Panc1 (cell line): ENCODE results near the gene ADARB2. TPM values are rescaled to one million over a fixed set of nuclear protein-coding genes. Genes with fewer than 3 reads are reported as not detected.

Experiments
- ATAC-seq: fragments of 200-7000 bp; cut with Tn5 transposase; 2 replicates; pipeline ENCODE4 v1.9.1; 2020; ENCODE audit warnings: mild to moderate bottlenecking, moderate library complexity
- BruUV-seq: library from RNA; stranded (reverse); fragments of 400-500 nt; replicated peaks from 2 replicates; lab custom pipeline; 2021; lab: Mats Ljungman, UMichigan
- CTCF ChIA-PET: fragments of 300-600 bp; sonication (Branson Sonifier 250); formaldehyde crosslinking; loops from one replicate; lab custom pipeline; 2022; ENCODE audit warnings: antibody characterized with exemption; lab: Charles Lee
- POLR2A ChIA-PET: fragments of 300-600 bp; sonication (Branson Sonifier 250); formaldehyde crosslinking; loops from one replicate; lab custom pipeline; 2022; ENCODE audit warnings: antibody characterized with exemption; lab: Charles Lee
- DNase-seq: peaks from one replicate; pipeline ENCODE4 v3.0.0-alpha.2; 2010; ENCODE audit warnings: low read depth, low spot score
- H3K27ac ChIP-seq: 2 replicates; pipeline ENCODE4 v1.5.1; 2011; ENCODE audit warnings: mild to moderate bottlenecking, low read length, inconsistent platforms
- H3K27me3 ChIP-seq: fragments of 200-500 bp; sonication (Bioruptor generic); 2 replicates; pipeline ENCODE4 v1.6.0; 2014; ENCODE audit warnings: low read length, inconsistent platforms; ENCODE audit not compliant: control insufficient read depth, insufficient read depth
- H3K36me3 ChIP-seq: fragments of 200-500 bp; sonication (Bioruptor generic); 2 replicates; pipeline ENCODE4 v1.5.1; 2014; ENCODE audit warnings: inconsistent platforms, mild to moderate bottlenecking, low read length, moderate library complexity; ENCODE audit not compliant: control insufficient read depth, insufficient read depth
- H3K4me1 ChIP-seq: 2 replicates; pipeline ENCODE4 v1.5.1; 2011; ENCODE audit warnings: inconsistent platforms, mild to moderate bottlenecking, low read length, moderate library complexity; ENCODE audit not compliant: control insufficient read depth, insufficient read depth
- H3K4me3 ChIP-seq, 2 experiments: 2 replicates each; pipeline ENCODE4 v1.5.1; 2011 to 2012; ENCODE audit warnings: low read depth in 2 of 2, low read length in 2 of 2, mild to moderate bottlenecking in 2 of 2, inconsistent platforms in 1 of 2, moderate library complexity in 1 of 2
- H3K9me3 ChIP-seq: fragments of 200-500 bp; sonication (Bioruptor generic); 2 replicates; pipeline ENCODE4 v1.5.1; 2014; ENCODE audit warnings: low read depth, mild to moderate bottlenecking, inconsistent platforms, low read length, moderate library complexity; ENCODE audit not compliant: control insufficient read depth, insufficient read depth
- POLR2AphosphoS5 ChIP-seq: IDR thresholded peaks from 2 replicates; pipeline ENCODE4 v1.6.1; 2012; ENCODE audit warnings: mild to moderate bottlenecking, low read depth, low read length, moderate library complexity
- SIN3A ChIP-seq: IDR thresholded peaks from 2 replicates; pipeline ENCODE4 v1.6.1; 2012; ENCODE audit warnings: low read depth, mild to moderate bottlenecking, low read length, moderate library complexity, borderline replicate concordance; ENCODE audit not compliant: insufficient read depth
- TCF7L2 ChIP-seq: IDR thresholded peaks from 2 replicates; pipeline ENCODE4 v1.6.1; 2011; ENCODE audit warnings: mild to moderate bottlenecking, low read depth, low read length, inconsistent platforms
- in situ Hi-C: cut with HindIII; loops from 2 replicates; pipeline ENCODE4 v1.10.0; 2016; ENCODE audit warnings: low sequenced_read_pairs, low pct_unique_long_range_greater_than_20kb
- intact Hi-C: fragments of 100-400 bp; cut with micrococcal nuclease; formaldehyde crosslinking; loops from one replicate; pipeline ENCODE4 v1.10.0; 2022; ENCODE audit not compliant: unreplicated experiment
- total RNA-seq: library from RNA; stranded (reverse); gene quantifications from one replicate; pipeline ENCODE4 v1.2.1, GENCODE V29; 2021; ENCODE audit not compliant: unreplicated experiment
- TF ChIP-seq, protein P1 (sequence below), 2 experiments: IDR thresholded peaks; 2 replicates each; pipeline ENCODE4 v1.6.1; 2011 to 2012; ENCODE audit warnings: low read depth in 2 of 2, control low read depth in 1 of 2, low read length in 1 of 2, mild to moderate bottlenecking in 1 of 2, moderate library complexity in 1 of 2; ENCODE audit not compliant: insufficient read depth in 1 of 2
- TF ChIP-seq, protein P2 (sequence below): fragments of 450-650 bp; IDR thresholded peaks from 2 replicates; pipeline ENCODE4 v1.5.1; 2017; ENCODE audit warnings: mild to moderate bottlenecking

ADARB2 gene
- total RNA-seq, 1 experiment from 2014 or later = 0.31 TPM

DNA sequence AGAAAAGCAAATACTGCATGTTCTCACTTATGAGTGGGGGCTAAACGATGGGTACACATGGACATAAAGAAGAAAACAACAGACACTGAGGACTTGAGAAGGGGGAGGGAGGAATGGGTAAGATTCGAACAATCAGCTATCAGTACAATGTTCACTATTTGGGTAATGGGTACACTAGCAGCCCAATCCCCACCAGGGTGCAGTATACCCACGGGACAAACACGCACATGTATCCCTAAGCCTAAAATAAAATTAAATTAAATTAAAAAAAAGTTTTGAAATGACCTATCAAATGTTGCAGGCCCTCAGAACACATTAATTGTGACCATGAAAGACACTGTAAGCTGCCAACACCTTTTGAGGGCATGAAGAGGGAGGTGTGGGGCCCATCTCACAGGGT, 365.1 kb downstream of the ADARB2 start:
- CTCF ChIA-PET = interaction anchor here (0.5 kb wide), 1 partner anchor 157 kb away, joined by 3 read pairs; no protein-coding TSS in a partner anchor
- intact Hi-C loops = no loop called here
- no peak for ATAC-seq

DNA sequence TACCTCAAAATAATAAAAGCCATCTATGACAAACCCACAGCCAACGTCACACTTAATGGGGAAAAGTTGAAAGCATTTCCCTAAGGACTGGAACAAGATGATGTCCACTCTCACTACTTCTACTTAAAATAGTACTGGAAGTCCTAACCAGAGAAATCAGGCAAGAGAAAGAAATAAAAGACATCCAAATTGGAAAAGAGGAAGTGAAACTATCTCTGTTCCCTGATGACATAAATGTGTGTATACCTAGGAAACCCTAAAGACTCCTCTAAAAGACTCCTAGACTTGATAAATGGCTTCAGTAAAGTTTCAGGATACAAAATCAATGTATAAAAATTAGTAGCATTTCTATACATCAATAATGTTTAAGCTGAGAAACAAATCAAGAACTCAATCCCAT, 367.0 kb downstream of the ADARB2 start:
- CTCF ChIA-PET = no interaction called here
- TF ChIP-seq SIN3A (no peak), TCF7L2 (no peak), POLR2AphosphoS5 (no peak)
- TF ChIP-seq, protein P1, sequence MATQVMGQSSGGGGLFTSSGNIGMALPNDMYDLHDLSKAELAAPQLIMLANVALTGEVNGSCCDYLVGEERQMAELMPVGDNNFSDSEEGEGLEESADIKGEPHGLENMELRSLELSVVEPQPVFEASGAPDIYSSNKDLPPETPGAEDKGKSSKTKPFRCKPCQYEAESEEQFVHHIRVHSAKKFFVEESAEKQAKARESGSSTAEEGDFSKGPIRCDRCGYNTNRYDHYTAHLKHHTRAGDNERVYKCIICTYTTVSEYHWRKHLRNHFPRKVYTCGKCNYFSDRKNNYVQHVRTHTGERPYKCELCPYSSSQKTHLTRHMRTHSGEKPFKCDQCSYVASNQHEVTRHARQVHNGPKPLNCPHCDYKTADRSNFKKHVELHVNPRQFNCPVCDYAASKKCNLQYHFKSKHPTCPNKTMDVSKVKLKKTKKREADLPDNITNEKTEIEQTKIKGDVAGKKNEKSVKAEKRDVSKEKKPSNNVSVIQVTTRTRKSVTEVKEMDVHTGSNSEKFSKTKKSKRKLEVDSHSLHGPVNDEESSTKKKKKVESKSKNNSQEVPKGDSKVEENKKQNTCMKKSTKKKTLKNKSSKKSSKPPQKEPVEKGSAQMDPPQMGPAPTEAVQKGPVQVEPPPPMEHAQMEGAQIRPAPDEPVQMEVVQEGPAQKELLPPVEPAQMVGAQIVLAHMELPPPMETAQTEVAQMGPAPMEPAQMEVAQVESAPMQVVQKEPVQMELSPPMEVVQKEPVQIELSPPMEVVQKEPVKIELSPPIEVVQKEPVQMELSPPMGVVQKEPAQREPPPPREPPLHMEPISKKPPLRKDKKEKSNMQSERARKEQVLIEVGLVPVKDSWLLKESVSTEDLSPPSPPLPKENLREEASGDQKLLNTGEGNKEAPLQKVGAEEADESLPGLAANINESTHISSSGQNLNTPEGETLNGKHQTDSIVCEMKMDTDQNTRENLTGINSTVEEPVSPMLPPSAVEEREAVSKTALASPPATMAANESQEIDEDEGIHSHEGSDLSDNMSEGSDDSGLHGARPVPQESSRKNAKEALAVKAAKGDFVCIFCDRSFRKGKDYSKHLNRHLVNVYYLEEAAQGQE (IDR thresholded peaks at IDR 0.05; ENCODE audit: insufficient read depth in 1 of 2, low read depth in 2 of 2, low read length in 1 of 2) = no peak
- TF ChIP-seq, protein P2, sequence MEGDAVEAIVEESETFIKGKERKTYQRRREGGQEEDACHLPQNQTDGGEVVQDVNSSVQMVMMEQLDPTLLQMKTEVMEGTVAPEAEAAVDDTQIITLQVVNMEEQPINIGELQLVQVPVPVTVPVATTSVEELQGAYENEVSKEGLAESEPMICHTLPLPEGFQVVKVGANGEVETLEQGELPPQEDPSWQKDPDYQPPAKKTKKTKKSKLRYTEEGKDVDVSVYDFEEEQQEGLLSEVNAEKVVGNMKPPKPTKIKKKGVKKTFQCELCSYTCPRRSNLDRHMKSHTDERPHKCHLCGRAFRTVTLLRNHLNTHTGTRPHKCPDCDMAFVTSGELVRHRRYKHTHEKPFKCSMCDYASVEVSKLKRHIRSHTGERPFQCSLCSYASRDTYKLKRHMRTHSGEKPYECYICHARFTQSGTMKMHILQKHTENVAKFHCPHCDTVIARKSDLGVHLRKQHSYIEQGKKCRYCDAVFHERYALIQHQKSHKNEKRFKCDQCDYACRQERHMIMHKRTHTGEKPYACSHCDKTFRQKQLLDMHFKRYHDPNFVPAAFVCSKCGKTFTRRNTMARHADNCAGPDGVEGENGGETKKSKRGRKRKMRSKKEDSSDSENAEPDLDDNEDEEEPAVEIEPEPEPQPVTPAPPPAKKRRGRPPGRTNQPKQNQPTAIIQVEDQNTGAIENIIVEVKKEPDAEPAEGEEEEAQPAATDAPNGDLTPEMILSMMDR = no peak
- no TSS peak for BruUV-seq
- POLR2A ChIA-PET = no interaction called here
- no peaks in the 10 kb centered on the region for H3K27me3 ChIP-seq
- no peaks in the 10 kb centered on the region for H3K4me1 ChIP-seq
- H3K4me3 ChIP-seq = no peak overlapping the region
- DNase-seq (no peak), ATAC-seq (no peak)
- in situ Hi-C loops (no loop called here), intact Hi-C loops (no loop called here)
- no peaks in the 10 kb centered on the region for H3K36me3 ChIP-seq
- no peak overlapping the region for H3K27ac ChIP-seq
- no peaks in the 10 kb centered on the region for H3K9me3 ChIP-seq

More for the DNA sequence above, 365.1 kb downstream of the ADARB2 start:
- no peaks in the 10 kb centered on the region for H3K36me3 ChIP-seq
- POLR2A ChIA-PET = no interaction called here
- no peak for DNase-seq
- H3K27ac ChIP-seq = no peak overlapping the region
- in situ Hi-C loops = no loop called here
- TF ChIP-seq, protein P2 = peak; percentile 36
- TF ChIP-seq, protein P1 (IDR thresholded peaks at IDR 0.05; ENCODE audit: insufficient read depth in 1 of 2, low read depth in 2 of 2, low read length in 1 of 2) = no peak
- TF ChIP-seq SIN3A (no peak), POLR2AphosphoS5 (no peak)
- BruUV-seq = no TSS peak
- H3K27me3 ChIP-seq = no peaks in the 10 kb centered on the region
- no peak overlapping the region for H3K4me3 ChIP-seq
- H3K4me1 ChIP-seq = no peaks in the 10 kb centered on the region
- no peaks in the 10 kb centered on the region for H3K9me3 ChIP-seq
